DOHH2 (cell line): ENCODE measurements around the gene C14orf132.

Experiments
- EZH2phosphoT487 ChIP-seq: fragments of 200-600 bp; sonication (generic); IDR thresholded peaks from 2 replicates; pipeline ENCODE4 v1.6.1; 2017; ENCODE audit warnings: borderline replicate concordance, mild to moderate bottlenecking, antibody characterized with exemption, low read length, moderate library complexity, mixed read lengths
- TF ChIP-seq, protein P1 (sequence below): fragments of 200-600 bp; sonication (generic); IDR thresholded peaks from one replicate; pipeline ENCODE4 v1.5.1; 2014; ENCODE audit warnings: antibody characterized with exemption, mild to moderate bottlenecking, low read depth, low read length; ENCODE audit not compliant: poor library complexity, severe bottlenecking

DNA sequence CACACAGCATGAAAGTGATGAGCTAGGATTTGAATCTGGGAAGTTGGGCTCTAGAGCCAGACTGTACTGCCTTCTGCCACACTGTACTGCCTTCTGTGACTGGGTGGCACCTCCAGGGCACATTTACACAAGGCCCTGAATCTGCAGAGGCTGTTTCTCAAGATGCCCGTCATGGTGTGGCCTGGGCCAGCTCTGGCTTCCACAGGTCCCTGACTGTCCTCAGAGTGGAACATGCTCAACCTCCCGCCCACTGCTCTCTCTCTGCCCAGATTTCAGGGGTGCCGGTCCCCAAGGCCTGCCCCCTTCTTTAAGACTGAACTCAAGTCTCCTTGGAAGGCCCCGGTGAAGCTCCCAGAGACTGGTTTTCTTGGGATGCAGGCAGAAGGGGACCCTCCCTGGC is 50.2 kb downstream of the C14orf132 start:
- TF ChIP-seq, protein P1, sequence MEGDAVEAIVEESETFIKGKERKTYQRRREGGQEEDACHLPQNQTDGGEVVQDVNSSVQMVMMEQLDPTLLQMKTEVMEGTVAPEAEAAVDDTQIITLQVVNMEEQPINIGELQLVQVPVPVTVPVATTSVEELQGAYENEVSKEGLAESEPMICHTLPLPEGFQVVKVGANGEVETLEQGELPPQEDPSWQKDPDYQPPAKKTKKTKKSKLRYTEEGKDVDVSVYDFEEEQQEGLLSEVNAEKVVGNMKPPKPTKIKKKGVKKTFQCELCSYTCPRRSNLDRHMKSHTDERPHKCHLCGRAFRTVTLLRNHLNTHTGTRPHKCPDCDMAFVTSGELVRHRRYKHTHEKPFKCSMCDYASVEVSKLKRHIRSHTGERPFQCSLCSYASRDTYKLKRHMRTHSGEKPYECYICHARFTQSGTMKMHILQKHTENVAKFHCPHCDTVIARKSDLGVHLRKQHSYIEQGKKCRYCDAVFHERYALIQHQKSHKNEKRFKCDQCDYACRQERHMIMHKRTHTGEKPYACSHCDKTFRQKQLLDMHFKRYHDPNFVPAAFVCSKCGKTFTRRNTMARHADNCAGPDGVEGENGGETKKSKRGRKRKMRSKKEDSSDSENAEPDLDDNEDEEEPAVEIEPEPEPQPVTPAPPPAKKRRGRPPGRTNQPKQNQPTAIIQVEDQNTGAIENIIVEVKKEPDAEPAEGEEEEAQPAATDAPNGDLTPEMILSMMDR, result no peak
- TF ChIP-seq EZH2phosphoT487, result no peak
